Left cardiac atrium (tissue), 4 donors: ENCODE results near the gene SFTPD. TPM values are rescaled to one million over a fixed set of nuclear protein-coding genes. Genes with fewer than 3 reads are reported as not detected.
A peak's percentile ranks its signal among the peaks of the same experiment; 100 is the strongest.

Experiments used
- ATAC-seq, 2 donors: fragments of 200-7000 bp; cut with Tn5 transposase; one replicate each; pipeline ENCODE4 v1.9.1; 2020; ENCODE audit warnings: mild to moderate bottlenecking in 2 of 2, moderate library complexity in 2 of 2
- DNase-seq: peaks from one replicate; pipeline ENCODE4 v3.0.0-alpha.2; 2020
- intact Hi-C, 2 donors: fragments of 100-400 bp; cut with DNase I; formaldehyde crosslinking; loops; one replicate each; pipeline versions ENCODE4 v1.14.1 to v1.15.1; 2022 to 2023
- total RNA-seq, 2 donors: library from RNA; stranded (reverse); fragmentation: NEBNext Ultra II Directional; extraction: Animal tissue kit (Norgen Biotek cat#: 25700); gene quantifications; one replicate each; pipeline ENCODE4 v1.2.1, GENCODE V29; 2021
- donor health status: DM: no; HTN: yes; CAD: no.
- donor health status: DM: no; HTN: yes; CAD: no; lungs with severe emphysema.
- donor health status: DM: yes; HTN: yes; CAD: no.
- donor health status: Dilated cardiomyopathy.

The SFTPD gene
- total RNA-seq, 2 donors from 2014 or later, result 0.29 TPM; not detected in 1

GRCh38 chr10:79947083-79947415 lies 1.9 kb downstream of the SFTPD start:
- no peak for DNase-seq
- intact Hi-C loops, result no loop called here
- ATAC-seq, result no peak

- intact Hi-C loops, result no loop called here
- DNase-seq (no peak), ATAC-seq (no peak)
These were observed 2.4 kb downstream of the SFTPD start for GRCh38 chr10:79946271-79947082.

GRCh38 chr10:79944428-79945395 lies 4.2 kb downstream of the SFTPD start:
- ATAC-seq (no peak), DNase-seq (no peak)

GRCh38 chr10:79943871-79944270 lies 5.0 kb downstream of the SFTPD start:
- intact Hi-C loops, result no loop called here
- ATAC-seq (no peak), DNase-seq (no peak)

More at GRCh38 chr10:79944428-79945395, 4.2 kb downstream of the SFTPD start:
- intact Hi-C loops, result no loop called here

GRCh38 chr10:79942261-79943185 lies 6.4 kb downstream of the SFTPD start:
- DNase-seq (no peak), ATAC-seq (no peak)
- intact Hi-C loops, result no loop called here

GRCh38 chr10:79941585-79942210 lies 7.2 kb downstream of the SFTPD start:
- DNase-seq (no peak), ATAC-seq (no peak)
- intact Hi-C loops, result no loop called here

GRCh38 chr10:79941146-79941545 lies 7.8 kb downstream of the SFTPD start:
- ATAC-seq (no peak), DNase-seq (no peak)
- intact Hi-C loops, result no loop called here

- intact Hi-C loops, result no loop called here
- DNase-seq (no peak), ATAC-seq (no peak)
These were observed 8.5 kb downstream of the SFTPD start for GRCh38 chr10:79940431-79940830.

- ATAC-seq, result no peak
- intact Hi-C loops, result no loop called here
These were observed 8.9 kb downstream of the SFTPD start for GRCh38 chr10:79939969-79940368.

GRCh38 chr10:79938728-79939406 lies 10.0 kb downstream of the SFTPD start:
- intact Hi-C loops, result no loop called here
- peak; percentile 50 for DNase-seq
- peak; percentile 78 to 80 for ATAC-seq

More at GRCh38 chr10:79939969-79940368, 8.9 kb downstream of the SFTPD start:
- DNase-seq, result no peak

GRCh38 chr10:79937701-79938151 lies 11.2 kb downstream of the SFTPD start:
- no peak for ATAC-seq
- DNase-seq, result no peak
- intact Hi-C loops, result no loop called here

- DNase-seq (no peak), ATAC-seq (no peak)
- intact Hi-C loops, result no loop called here
These were observed 12.0 kb downstream of the SFTPD start for GRCh38 chr10:79936625-79937615.

GRCh38 chr10:79933961-79934360 lies 14.9 kb downstream of the SFTPD start:
- intact Hi-C loops, result no loop called here
- ATAC-seq, result no peak
- DNase-seq, result no peak

- ATAC-seq, result no peak
- DNase-seq, result no peak
- intact Hi-C loops, result no loop called here
These were observed 16.0 kb downstream of the SFTPD start for GRCh38 chr10:79932841-79933379.

GRCh38 chr10:79932307-79932706 lies 16.6 kb downstream of the SFTPD start:
- ATAC-seq (no peak), DNase-seq (no peak)
- intact Hi-C loops, result no loop called here

- no peak for ATAC-seq
- no peak for DNase-seq
- intact Hi-C loops, result no loop called here
These were observed 18.2 kb downstream of the SFTPD start for GRCh38 chr10:79930751-79931150.

- no peak for ATAC-seq
- intact Hi-C loops, result no loop called here
- no peak for DNase-seq
These were observed 18.6 kb downstream of the SFTPD start for GRCh38 chr10:79930267-79930666.
